Body of pancreas (tissue), 4 donors: ENCODE measurements around the gene ELOVL7. TPM values are rescaled to one million over a fixed set of nuclear protein-coding genes. Genes with fewer than 3 reads are reported as not detected.

ENCODE experiments used
- ATAC-seq: fragments of 150-250 bp; one replicate; pipeline ENCODE4 v1.9.1; 2016
- DNase-seq, 4 donors: peaks; one replicate each; pipeline ENCODE4 v3.0.0-alpha.2; 2019
- H3K27ac ChIP-seq, 4 donors: fragments of 200-600 bp; sonication (generic); 1 replicate in 3 of 4; 2 replicates in 1 of 4; pipeline versions ENCODE4 v1.5.1 to v1.6.1; 2016 to 2019; ENCODE audit warnings: mild to moderate bottlenecking in 1 of 4, mixed read lengths in 1 of 4, moderate library complexity in 1 of 4
- H3K27me3 ChIP-seq, 2 donors: fragments of 200-600 bp; sonication (generic); one replicate each; pipeline ENCODE4 v1.6.0; 2016; ENCODE audit warnings: mild to moderate bottlenecking in 1 of 2
- H3K36me3 ChIP-seq, 2 donors: fragments of 200-600 bp; sonication (generic); replicated peaks in 1 of 2; 2 replicates each; pipeline ENCODE4 v1.5.1; 2016; ENCODE audit warnings: low read depth in 2 of 2; ENCODE audit not compliant: insufficient read depth in 1 of 2
- H3K4me1 ChIP-seq: fragments of 200-600 bp; sonication (generic); one replicate; pipeline ENCODE4 v1.6.0; 2016
- H3K4me3 ChIP-seq, 2 donors: fragments of 200-600 bp; sonication (generic); 1 replicate in 1 of 2; 2 replicates in 1 of 2; pipeline ENCODE4 v1.5.1; 2016 to 2019
- H3K9me3 ChIP-seq, 3 donors: fragments of 200-600 bp; sonication (generic); 1 replicate in 2 of 3; 2 replicates in 1 of 3; pipeline ENCODE4 v1.5.1; 2016
- POLR2A ChIP-seq, 3 donors: fragments of 450-650 bp; IDR thresholded peaks; one replicate each; pipeline ENCODE4 v1.6.1; 2016; ENCODE audit warnings: antibody characterized with exemption in 3 of 3, mild to moderate bottlenecking in 2 of 3
- WGBS, 2 donors: methylation state at CpG; one replicate each; pipeline ENCODE4 v1.1.5; 2017; 5-methylcytosine and 5-hydroxymethylcytosine counted together
- intact Hi-C: fragments of 100-400 bp; cut with DNase I; formaldehyde crosslinking; loops from one replicate; pipeline ENCODE4 v1.15.1; 2023
- total RNA-seq, 2 donors: library from RNA; depleted of rRNA; stranded (reverse); fragments of >200 nt; gene quantifications; one replicate each; pipeline ENCODE4 v1.1.0, GENCODE V29; 2016
- TF ChIP-seq, protein P1 (sequence below), 7 experiments: fragments of 450-650 bp in 4 of 7; fragments of 200-600 bp in 3 of 7; sonication (generic) in 3 of 7; IDR thresholded peaks; one replicate each; pipeline ENCODE4 v1.5.1; 2016 to 2019; ENCODE audit warnings: antibody characterized with exemption in 7 of 7

ELOVL7 gene
- total RNA-seq, 2 donors from 2014 or later, result 2.6 to 7.5 TPM

DNA sequence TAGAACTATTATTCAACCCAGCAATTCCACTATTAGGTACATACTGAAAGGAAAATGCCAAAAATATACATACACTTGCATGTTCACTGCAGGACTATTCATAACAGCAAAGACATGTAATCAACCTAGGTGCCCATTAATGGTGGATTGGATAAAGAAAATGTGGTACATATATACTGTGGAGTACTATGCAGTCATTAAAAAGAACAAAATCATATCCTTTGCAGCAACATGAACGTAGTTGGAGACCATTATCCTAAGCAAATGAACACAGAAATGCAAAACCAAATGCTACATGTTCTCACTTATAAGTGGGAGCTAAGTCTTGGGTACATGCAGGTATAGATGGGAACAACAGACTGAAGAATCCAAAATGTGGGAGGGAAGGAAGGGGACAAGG lies 67.7 kb downstream of the ELOVL7 start:
- Histone ChIP-seq H3K27me3 (no peaks in the 10 kb centered on the region), H3K4me3 (no peak overlapping the region), H3K27ac (no peak overlapping the region), H3K36me3 (no peaks in the 10 kb centered on the region), H3K9me3 (no peaks in the 10 kb centered on the region), H3K4me1 (no peaks in the 10 kb centered on the region)
- TF ChIP-seq, protein P1, sequence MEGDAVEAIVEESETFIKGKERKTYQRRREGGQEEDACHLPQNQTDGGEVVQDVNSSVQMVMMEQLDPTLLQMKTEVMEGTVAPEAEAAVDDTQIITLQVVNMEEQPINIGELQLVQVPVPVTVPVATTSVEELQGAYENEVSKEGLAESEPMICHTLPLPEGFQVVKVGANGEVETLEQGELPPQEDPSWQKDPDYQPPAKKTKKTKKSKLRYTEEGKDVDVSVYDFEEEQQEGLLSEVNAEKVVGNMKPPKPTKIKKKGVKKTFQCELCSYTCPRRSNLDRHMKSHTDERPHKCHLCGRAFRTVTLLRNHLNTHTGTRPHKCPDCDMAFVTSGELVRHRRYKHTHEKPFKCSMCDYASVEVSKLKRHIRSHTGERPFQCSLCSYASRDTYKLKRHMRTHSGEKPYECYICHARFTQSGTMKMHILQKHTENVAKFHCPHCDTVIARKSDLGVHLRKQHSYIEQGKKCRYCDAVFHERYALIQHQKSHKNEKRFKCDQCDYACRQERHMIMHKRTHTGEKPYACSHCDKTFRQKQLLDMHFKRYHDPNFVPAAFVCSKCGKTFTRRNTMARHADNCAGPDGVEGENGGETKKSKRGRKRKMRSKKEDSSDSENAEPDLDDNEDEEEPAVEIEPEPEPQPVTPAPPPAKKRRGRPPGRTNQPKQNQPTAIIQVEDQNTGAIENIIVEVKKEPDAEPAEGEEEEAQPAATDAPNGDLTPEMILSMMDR (IDR thresholded peaks at IDR 0.05), result no peak
- no peak for TF ChIP-seq POLR2A (IDR thresholded peaks at IDR 0.05)
- no peak for ATAC-seq
- intact Hi-C loops, result no loop called here
- no peak for DNase-seq
- 77 to 88% methylated on average over 1 of the region's 1 CpG for WGBS, 2 donors

DNA sequence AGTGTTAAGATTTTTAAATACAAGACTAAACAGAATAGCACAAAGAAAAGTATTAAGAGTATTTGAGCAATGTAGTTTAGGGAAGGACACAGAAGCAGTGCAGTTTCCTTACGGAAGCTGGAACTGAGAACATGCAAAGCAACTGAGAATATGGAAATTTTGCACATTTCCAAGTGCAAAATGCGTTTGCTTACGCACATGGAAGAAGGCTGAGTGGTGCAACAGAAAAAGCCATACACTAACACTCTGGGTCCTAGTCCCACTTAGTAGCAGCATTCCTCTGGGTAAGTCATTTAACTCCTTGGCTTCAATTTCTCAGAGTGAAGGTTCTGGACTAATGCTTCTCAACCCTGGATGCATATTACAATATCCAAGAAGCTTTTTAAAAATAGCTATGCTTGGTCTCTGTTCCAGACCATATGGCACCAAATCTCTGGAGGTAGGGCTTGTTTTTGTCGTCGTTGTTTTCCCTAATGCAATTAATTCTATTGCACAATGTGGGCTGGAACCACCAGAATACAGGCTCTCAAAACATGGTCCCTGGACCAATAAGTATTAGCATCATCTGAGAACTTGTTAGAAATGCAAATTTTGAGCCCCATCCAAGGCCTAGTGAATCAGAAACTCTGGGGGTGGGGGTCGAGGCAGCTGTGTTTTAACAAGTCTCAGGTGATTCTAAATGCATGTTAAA lies 78.9 kb downstream of the ELOVL7 start:
- 81 to 85% methylated on average over 6 of the region's 6 CpGs for WGBS, 2 donors
- no peak overlapping the region for H3K4me3 ChIP-seq
- intact Hi-C loops, result no loop called here
- H3K36me3 ChIP-seq, result no peaks in the 10 kb centered on the region
- no peak overlapping the region for H3K27ac ChIP-seq
- H3K9me3 ChIP-seq, result no peaks in the 10 kb centered on the region
- no peaks in the 10 kb centered on the region for H3K27me3 ChIP-seq
- TF ChIP-seq POLR2A (IDR thresholded peaks at IDR 0.05), result no peak
- TF ChIP-seq, protein P1 (IDR thresholded peaks at IDR 0.05), result no peak
- no peaks in the 10 kb centered on the region for H3K4me1 ChIP-seq
- ATAC-seq (no peak), DNase-seq (no peak)

DNA sequence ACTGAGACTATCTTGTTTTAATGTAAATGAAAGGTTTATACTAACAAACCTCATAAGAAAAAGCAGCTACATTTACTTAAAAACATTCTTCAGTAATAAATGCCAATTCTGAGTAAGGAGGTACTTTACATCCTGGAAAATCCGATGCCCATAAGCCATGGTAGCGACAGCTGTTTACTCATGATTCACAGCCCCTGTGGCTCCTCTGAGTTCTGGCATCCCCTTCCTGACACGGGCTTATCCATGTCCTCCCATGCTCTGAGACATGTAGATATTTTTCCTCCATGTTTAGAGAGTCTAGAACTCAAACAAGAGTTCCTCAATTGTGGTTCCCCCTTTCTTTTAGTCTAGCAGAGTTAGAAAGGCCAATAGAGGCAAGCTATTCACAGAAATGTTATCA lies 81.0 kb downstream of the ELOVL7 start:
- 80 to 89% methylated on average over 3 of the region's 3 CpGs for WGBS, 2 donors
- TF ChIP-seq POLR2A (IDR thresholded peaks at IDR 0.05), result no peak
- TF ChIP-seq, protein P1 (IDR thresholded peaks at IDR 0.05), result no peak
- H3K4me3 ChIP-seq, result no peak overlapping the region
- H3K27ac ChIP-seq, result no peak overlapping the region
- no peaks in the 10 kb centered on the region for H3K27me3 ChIP-seq
- intact Hi-C loops, result no loop called here
- DNase-seq, result no peak
- no peaks in the 10 kb centered on the region for H3K9me3 ChIP-seq
- H3K4me1 ChIP-seq, result no peaks in the 10 kb centered on the region
- H3K36me3 ChIP-seq, result no peaks in the 10 kb centered on the region
- no peak for ATAC-seq

DNA sequence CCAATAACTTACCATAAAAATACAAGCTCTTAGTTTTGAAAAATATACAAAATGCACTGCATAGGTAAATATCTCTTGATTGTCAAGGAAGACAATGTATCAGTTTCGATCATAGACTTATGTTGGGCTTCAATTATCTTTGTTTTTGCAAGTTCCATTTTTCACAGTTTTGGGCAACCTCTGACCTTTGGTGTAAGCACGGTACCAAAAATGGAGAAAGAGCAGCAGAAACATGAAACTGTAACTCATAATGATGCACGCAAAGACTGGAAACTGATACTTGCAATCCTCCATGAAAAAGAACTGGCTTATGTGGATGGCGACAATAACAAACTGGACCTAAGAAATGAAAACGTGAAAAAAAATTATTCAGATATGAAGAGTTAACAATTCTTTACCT lies 89.6 kb downstream of the ELOVL7 start:
- TF ChIP-seq, protein P1 (IDR thresholded peaks at IDR 0.05), result no peak
- TF ChIP-seq POLR2A (IDR thresholded peaks at IDR 0.05), result no peak
- Histone ChIP-seq H3K27ac (no peak overlapping the region), H3K27me3 (no peaks in the 10 kb centered on the region), H3K9me3 (no peaks in the 10 kb centered on the region), H3K4me1 (no peaks in the 10 kb centered on the region), H3K4me3 (no peak overlapping the region), H3K36me3 (no peaks in the 10 kb centered on the region)
- ATAC-seq (no peak), DNase-seq (no peak)
- intact Hi-C loops, result no loop called here
- WGBS, 2 donors, result 89 to 95% methylated on average over 5 of the region's 5 CpGs

DNA sequence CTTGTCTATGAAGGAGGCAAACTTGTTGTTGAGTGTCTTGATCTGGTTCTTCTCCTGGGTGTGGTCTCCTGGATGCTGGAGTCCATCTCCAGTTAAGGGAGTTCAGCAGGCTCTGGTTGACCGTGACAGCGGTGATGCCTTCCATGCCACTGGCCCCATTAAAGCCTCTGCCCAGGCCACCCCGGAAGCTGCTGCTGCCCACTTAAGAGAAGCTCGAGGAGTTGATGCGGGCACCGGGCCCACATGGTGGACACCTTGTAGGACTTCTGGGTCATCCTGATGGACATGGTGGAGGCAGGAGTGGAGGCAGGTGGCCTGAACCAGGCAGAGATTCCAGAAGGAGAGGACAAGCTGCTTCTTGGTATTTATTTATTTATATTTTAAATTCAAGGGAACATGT lies 99.4 kb downstream of the ELOVL7 start:
- Histone ChIP-seq H3K4me1 (no peaks in the 10 kb centered on the region), H3K4me3 (no peak overlapping the region), H3K36me3 (no peaks in the 10 kb centered on the region), H3K27me3 (no peaks in the 10 kb centered on the region), H3K9me3 (no peaks in the 10 kb centered on the region), H3K27ac (no peak overlapping the region)
- ATAC-seq (no peak), DNase-seq (no peak)
- 95 to 97% methylated on average over 6 of the region's 6 CpGs for WGBS, 2 donors
- no peak for TF ChIP-seq POLR2A (IDR thresholded peaks at IDR 0.05)
- TF ChIP-seq, protein P1 (IDR thresholded peaks at IDR 0.05), result no peak
- intact Hi-C loops, result no loop called here
